Astrocyte (in vitro differentiated cells and primary cell): ENCODE results near the gene JMJD7. TPM values are rescaled to one million over a fixed set of nuclear protein-coding genes. Genes with fewer than 3 reads are reported as not detected.

Experiments
- DNase-seq: peaks from one replicate; pipeline ENCODE4 v3.0.0-alpha.2; 2010; ENCODE audit warnings: low read depth
- FAIRE-seq: peaks from 2 replicates; lab custom pipeline; 2011; peaks lifted over from hg19 to GRCh38; lab: Jason Lieb, UNC
- H2AFZ ChIP-seq: 2 replicates; pipeline ENCODE4 v1.6.0; 2012; ENCODE audit warnings: low read depth, low read length, inconsistent platforms
- H3K27ac ChIP-seq: 2 replicates; pipeline ENCODE4 v1.5.1; 2011; ENCODE audit warnings: low read depth, low read length, inconsistent platforms
- H3K27me3 ChIP-seq: 2 replicates; pipeline ENCODE4 v1.6.0; 2011; ENCODE audit warnings: low read length, inconsistent platforms; ENCODE audit not compliant: insufficient read depth
- H3K36me3 ChIP-seq: 2 replicates; pipeline ENCODE4 v1.5.1; 2011; ENCODE audit warnings: low read length, inconsistent platforms; ENCODE audit not compliant: insufficient read depth
- H3K4me1 ChIP-seq: 2 replicates; pipeline ENCODE4 v1.5.1; 2011; ENCODE audit warnings: low read length, inconsistent platforms; ENCODE audit not compliant: insufficient read depth
- H3K4me2 ChIP-seq: 2 replicates; pipeline ENCODE4 v1.6.0; 2012; ENCODE audit warnings: low read length, inconsistent platforms
- H3K4me3 ChIP-seq: 2 replicates; pipeline ENCODE4 v1.5.1; 2011; ENCODE audit warnings: low read depth, mild to moderate bottlenecking, low read length, inconsistent platforms; ENCODE audit not compliant: insufficient read depth
- H3K79me2 ChIP-seq: 2 replicates; pipeline ENCODE4 v1.6.0; 2012; ENCODE audit warnings: mild to moderate bottlenecking, low read length, inconsistent platforms; ENCODE audit not compliant: insufficient read depth
- H3K9ac ChIP-seq: 2 replicates; pipeline ENCODE4 v1.6.0; 2012; ENCODE audit warnings: mild to moderate bottlenecking, low read length, inconsistent platforms
- H3K9me3 ChIP-seq: 2 replicates; pipeline ENCODE4 v1.5.1; 2012; ENCODE audit warnings: low read depth, mild to moderate bottlenecking, low read length, inconsistent platforms; ENCODE audit not compliant: insufficient read depth
- H4K20me1 ChIP-seq: 2 replicates; pipeline ENCODE4 v1.6.0; 2012; ENCODE audit warnings: low read length, inconsistent platforms; ENCODE audit not compliant: insufficient read depth
- H3K27ac Mint-ChIP-seq: one replicate; pipeline ENCODE4 v1.8.0; 2021; ENCODE audit warnings: mild to moderate bottlenecking, mixed read lengths; ENCODE audit not compliant: unreplicated experiment
- H3K27me3 Mint-ChIP-seq: one replicate; pipeline ENCODE4 v1.8.0; 2021; ENCODE audit warnings: low read depth, mixed read lengths; ENCODE audit not compliant: unreplicated experiment
- H3K36me3 Mint-ChIP-seq: one replicate; pipeline ENCODE4 v1.8.0; 2021; ENCODE audit warnings: low read depth, mixed read lengths; ENCODE audit not compliant: unreplicated experiment
- H3K4me1 Mint-ChIP-seq: one replicate; pipeline ENCODE4 v1.8.0; 2021; ENCODE audit warnings: low read depth, mixed read lengths; ENCODE audit not compliant: unreplicated experiment
- H3K4me3 Mint-ChIP-seq: one replicate; pipeline ENCODE4 v1.8.0; 2021; ENCODE audit warnings: mild to moderate bottlenecking, moderate library complexity, mixed read lengths; ENCODE audit not compliant: unreplicated experiment
- H3K9me3 Mint-ChIP-seq: one replicate; pipeline ENCODE4 v1.8.0; 2021; ENCODE audit warnings: mild to moderate bottlenecking, mixed read lengths; ENCODE audit not compliant: unreplicated experiment
- CTCF ChIP-seq: IDR thresholded peaks from 2 replicates; pipeline ENCODE4 v1.5.1; 2011; ENCODE audit warnings: low read depth, mild to moderate bottlenecking, inconsistent platforms, low read length, moderate library complexity; ENCODE audit not compliant: insufficient read depth
- EZH2 ChIP-seq: IDR thresholded peaks from 2 replicates; pipeline ENCODE4 v1.6.1; 2012; ENCODE audit warnings: mild to moderate bottlenecking, low read length, inconsistent platforms; ENCODE audit not compliant: insufficient read depth
- total RNA-seq: library from RNA; stranded (reverse); gene quantifications from 2 replicates; pipeline ENCODE4 v1.2.1, GENCODE V29; 2021

JMJD7 gene
- total RNA-seq, 1 donor from 2014 or later: 7.6 TPM

- H3K4me1 ChIP-seq: peaks cover 12% of the 10 kb centered on the region
- H2AFZ ChIP-seq: no peak overlapping the region
- H3K4me3 ChIP-seq: no peak overlapping the region
- H3K27me3 Mint-ChIP-seq: no peaks in the 10 kb centered on the region
- H3K27ac Mint-ChIP-seq: no peak overlapping the region
- no peak overlapping the region for H3K9ac ChIP-seq
- H3K4me1 Mint-ChIP-seq: peaks cover 4% of the 10 kb centered on the region
- no peak overlapping the region for H3K4me3 Mint-ChIP-seq
- TF ChIP-seq CTCF (no peak), EZH2 (no peak)
- DNase-seq: no peak
- peaks cover 6% of the 10 kb centered on the region for H3K79me2 ChIP-seq
- no peak for FAIRE-seq
- H3K36me3 Mint-ChIP-seq: peaks cover 16% of the 10 kb centered on the region
- no peak overlapping the region for H3K4me2 ChIP-seq
- peaks cover 2% of the 10 kb centered on the region for H3K36me3 ChIP-seq
- H3K27ac ChIP-seq: no peak overlapping the region
- H3K9me3 Mint-ChIP-seq: peaks cover 2% of the 10 kb centered on the region
- H3K27me3 ChIP-seq: no peaks in the 10 kb centered on the region
- peaks cover 30% of the 10 kb centered on the region for H4K20me1 ChIP-seq
- H3K9me3 ChIP-seq: no peaks in the 10 kb centered on the region
These were observed 4.3 kb downstream of the JMJD7 start for GRCh38 chr15:41832208-41832607.

- peaks cover 7% of the 10 kb centered on the region for H3K4me1 ChIP-seq
These were observed 5.0 kb downstream of the JMJD7 start for GRCh38 chr15:41832875-41833274.

More at GRCh38 chr15:41832875-41833274, 5.0 kb downstream of the JMJD7 start:
- Histone ChIP-seq H3K27me3 (no peaks in the 10 kb centered on the region), H3K9ac (no peak overlapping the region), H3K79me2 (peaks cover 6% of the 10 kb centered on the region), H2AFZ (no peak overlapping the region), H3K9me3 (no peaks in the 10 kb centered on the region), H3K4me2 (no peak overlapping the region), H3K27ac (no peak overlapping the region), H4K20me1 (peaks cover 30% of the 10 kb centered on the region), H3K36me3 (peaks cover 2% of the 10 kb centered on the region), H3K4me3 (no peak overlapping the region)
- Mint-ChIP-seq H3K4me3 (no peak overlapping the region), H3K27me3 (no peaks in the 10 kb centered on the region), H3K9me3 (peaks cover 2% of the 10 kb centered on the region), H3K27ac (no peak overlapping the region), H3K4me1 (peaks cover 4% of the 10 kb centered on the region), H3K36me3 (peaks cover 17% of the 10 kb centered on the region)
- no peak for FAIRE-seq
- DNase-seq: no peak
- TF ChIP-seq EZH2: no peak
- TF ChIP-seq CTCF: no peak
